Measurements from ENCODE around the gene MRPL49. TPM values are rescaled to one million over a fixed set of nuclear protein-coding genes. Genes with fewer than 3 reads are reported as not detected.

The MRPL49 gene
- total and polyA plus RNA-seq, 9 of the 15 experiments (the other 6 are each of a cell fraction or from before 2014, with no cell fraction given), result 74.3 to 132 (median 91.2) TPM

DNA sequence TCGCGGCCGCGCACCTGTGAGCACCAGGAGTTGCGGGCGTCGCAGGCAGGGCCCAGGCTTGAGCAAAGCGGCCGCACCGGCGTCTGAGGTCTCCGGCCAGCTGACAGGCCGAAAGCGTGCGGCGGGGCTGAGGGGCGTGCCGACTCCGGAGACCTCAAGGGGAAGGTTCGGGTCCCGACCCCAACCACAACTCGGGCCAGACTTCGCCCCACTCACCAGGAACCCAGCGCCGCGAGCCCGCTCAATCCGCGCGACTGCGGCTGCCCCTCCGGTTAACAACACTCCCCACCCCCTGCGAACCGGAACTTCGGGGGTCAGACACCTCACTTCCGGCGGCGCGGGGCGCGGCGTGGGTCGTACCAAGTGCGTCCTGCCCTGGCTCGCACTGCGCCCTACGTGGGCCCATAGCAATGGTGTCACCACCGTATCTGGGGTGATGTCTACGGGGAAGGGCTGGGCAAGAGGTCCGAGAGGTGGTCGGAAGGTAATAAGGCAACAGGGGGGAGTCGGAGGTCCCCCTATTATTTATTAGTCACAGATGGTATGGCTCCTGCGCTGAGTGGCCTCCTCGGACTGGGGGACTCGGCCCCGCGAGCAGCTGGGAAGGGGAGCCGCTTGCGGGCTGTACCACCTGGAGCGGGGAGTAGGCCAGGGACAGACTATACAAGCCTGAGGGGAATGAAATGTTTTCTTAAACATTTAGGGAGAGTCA lies 12.3 kb downstream of the MRPL49 start, which contains the start of gene SYVN1 (continued):
- TF ChIP-seq PTTG1 (tag; IDR thresholded peaks at IDR 0.05; ENCODE audit: low read depth), result no peak
- TF ChIP-seq, protein P1, sequence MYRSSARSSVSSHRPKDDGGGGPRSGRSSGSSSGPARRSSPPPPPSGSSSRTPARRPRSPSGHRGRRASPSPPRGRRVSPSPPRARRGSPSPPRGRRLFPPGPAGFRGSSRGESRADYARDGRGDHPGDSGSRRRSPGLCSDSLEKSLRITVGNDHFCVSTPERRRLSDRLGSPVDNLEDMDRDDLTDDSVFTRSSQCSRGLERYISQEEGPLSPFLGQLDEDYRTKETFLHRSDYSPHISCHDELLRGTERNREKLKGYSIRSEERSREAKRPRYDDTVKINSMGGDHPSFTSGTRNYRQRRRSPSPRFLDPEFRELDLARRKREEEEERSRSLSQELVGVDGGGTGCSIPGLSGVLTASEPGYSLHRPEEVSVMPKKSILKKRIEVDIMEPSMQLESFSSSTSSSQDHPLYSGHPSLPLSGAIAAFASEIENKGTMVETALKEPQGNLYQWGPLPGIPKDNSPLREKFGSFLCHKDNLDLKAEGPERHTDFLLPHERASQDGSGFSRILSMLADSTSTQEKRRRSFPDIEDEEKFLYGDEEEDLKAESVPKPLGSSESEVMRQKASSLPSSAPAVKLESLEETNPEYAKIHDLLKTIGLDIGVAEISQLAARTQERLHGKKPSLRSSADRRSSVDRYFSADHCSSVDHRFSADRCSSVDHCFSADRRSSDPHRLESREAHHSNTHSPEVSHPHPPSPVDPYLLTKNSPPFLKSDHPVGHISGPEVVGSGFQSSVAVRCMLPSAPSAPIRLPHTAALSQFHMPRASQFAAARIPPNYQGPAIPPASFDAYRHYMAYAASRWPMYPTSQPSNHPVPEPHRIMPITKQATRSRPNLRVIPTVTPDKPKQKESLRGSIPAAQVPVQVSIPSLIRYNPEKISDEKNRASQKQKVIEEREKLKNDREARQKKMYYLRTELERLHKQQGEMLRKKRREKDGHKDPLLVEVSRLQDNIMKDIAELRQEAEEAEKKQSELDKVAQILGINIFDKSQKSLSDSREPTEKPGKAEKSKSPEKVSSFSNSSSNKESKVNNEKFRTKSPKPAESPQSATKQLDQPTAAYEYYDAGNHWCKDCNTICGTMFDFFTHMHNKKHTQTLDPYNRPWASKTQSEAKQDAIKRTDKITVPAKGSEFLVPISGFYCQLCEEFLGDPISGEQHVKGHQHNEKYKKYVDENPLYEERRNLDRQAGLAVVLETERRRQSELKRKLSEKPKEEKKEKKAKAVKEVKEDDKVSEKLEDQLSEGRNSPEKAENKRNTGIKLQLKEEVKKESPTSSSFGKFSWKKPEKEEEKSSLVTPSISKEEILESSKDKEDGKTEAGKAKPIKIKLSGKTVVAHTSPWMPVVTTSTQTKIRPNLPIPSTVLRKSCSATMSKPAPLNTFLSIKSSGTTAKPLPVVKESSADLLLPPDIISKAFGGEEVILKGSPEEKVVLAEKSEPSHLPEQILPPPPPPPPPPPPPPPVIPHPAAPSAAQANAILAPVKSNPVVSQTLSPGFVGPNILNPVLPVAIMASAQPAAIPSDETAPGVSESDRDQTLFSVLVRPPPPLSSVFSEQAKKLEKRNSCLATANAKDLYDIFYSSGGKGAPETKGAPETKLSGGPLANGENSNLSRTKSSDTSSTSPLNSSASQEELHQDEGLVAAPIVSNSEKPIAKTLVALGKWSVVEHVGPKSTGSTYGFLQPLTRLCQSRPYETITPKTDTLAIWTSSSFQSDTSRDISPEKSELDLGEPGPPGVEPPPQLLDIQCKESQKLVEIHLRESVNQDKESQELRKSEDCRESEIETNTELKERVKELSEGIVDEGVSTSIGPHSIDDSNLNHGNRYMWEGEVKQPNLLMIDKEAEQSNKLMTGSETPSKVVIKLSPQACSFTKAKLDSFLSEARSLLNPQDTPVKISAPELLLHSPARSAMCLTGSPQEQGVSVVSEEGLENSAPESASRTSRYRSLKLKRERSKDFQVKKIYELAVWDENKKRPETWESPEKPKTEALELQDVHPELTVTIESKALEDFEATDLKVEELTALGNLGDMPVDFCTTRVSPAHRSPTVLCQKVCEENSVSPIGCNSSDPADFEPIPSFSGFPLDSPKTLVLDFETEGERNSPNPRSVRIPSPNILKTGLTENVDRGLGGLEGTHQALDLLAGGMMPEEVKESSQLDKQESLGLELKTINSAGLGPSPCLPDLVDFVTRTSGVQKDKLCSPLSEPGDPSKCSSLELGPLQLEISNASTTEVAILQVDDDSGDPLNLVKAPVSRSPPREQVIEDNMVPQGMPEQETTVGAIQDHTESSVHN (IDR thresholded peaks at IDR 0.05; ENCODE audit: borderline replicate concordance in 1 of 2, low read depth in 1 of 2), result no peak
- TF ChIP-seq ZNF77 (CRISPR knock-in tag; IDR thresholded peaks at IDR 0.05), result no peak
- TF ChIP-seq, protein P2, sequence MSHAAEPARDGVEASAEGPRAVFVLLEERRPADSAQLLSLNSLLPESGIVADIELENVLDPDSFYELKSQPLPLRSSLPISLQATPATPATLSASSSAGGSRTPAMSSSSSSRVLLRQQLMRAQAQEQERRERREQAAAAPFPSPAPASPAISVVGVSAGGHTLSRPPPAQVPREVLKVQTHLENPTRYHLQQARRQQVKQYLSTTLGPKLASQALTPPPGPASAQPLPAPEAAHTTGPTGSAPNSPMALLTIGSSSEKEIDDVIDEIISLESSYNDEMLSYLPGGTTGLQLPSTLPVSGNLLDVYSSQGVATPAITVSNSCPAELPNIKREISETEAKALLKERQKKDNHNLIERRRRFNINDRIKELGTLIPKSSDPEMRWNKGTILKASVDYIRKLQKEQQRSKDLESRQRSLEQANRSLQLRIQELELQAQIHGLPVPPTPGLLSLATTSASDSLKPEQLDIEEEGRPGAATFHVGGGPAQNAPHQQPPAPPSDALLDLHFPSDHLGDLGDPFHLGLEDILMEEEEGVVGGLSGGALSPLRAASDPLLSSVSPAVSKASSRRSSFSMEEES (CRISPR knock-in tag; IDR thresholded peaks at IDR 0.05), result no peak
- TF ChIP-seq, protein P3, sequence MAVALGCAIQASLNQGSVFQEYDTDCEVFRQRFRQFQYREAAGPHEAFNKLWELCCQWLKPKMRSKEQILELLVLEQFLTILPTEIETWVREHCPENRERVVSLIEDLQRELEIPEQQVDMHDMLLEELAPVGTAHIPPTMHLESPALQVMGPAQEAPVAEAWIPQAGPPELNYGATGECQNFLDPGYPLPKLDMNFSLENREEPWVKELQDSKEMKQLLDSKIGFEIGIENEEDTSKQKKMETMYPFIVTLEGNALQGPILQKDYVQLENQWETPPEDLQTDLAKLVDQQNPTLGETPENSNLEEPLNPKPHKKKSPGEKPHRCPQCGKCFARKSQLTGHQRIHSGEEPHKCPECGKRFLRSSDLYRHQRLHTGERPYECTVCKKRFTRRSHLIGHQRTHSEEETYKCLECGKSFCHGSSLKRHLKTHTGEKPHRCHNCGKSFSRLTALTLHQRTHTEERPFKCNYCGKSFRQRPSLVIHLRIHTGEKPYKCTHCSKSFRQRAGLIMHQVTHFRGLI (CRISPR knock-in tag; IDR thresholded peaks at IDR 0.05), result no peak
- TF ChIP-seq ZNF134 (CRISPR knock-in tag; conservative IDR thresholded peaks at IDR 0.05), result no peak
- TF ChIP-seq, protein P4, sequence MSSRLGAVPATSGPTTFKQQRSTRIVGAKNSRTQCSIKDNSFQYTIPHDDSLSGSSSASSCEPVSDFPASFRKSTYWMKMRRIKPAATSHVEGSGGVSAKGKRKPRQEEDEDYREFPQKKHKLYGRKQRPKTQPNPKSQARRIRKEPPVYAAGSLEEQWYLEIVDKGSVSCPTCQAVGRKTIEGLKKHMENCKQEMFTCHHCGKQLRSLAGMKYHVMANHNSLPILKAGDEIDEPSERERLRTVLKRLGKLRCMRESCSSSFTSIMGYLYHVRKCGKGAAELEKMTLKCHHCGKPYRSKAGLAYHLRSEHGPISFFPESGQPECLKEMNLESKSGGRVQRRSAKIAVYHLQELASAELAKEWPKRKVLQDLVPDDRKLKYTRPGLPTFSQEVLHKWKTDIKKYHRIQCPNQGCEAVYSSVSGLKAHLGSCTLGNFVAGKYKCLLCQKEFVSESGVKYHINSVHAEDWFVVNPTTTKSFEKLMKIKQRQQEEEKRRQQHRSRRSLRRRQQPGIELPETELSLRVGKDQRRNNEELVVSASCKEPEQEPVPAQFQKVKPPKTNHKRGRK (tag; IDR thresholded peaks at IDR 0.05), result no peak
- TF ChIP-seq, protein P5, sequence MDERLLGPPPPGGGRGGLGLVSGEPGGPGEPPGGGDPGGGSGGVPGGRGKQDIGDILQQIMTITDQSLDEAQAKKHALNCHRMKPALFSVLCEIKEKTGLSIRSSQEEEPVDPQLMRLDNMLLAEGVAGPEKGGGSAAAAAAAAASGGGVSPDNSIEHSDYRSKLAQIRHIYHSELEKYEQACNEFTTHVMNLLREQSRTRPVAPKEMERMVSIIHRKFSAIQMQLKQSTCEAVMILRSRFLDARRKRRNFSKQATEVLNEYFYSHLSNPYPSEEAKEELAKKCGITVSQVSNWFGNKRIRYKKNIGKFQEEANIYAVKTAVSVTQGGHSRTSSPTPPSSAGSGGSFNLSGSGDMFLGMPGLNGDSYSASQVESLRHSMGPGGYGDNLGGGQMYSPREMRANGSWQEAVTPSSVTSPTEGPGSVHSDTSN (CRISPR knock-in tag; IDR thresholded peaks at IDR 0.05; ENCODE audit: low read depth), result no peak
- TF ChIP-seq, protein P5 (tag; conservative IDR thresholded peaks at IDR 0.05; ENCODE audit: low read depth), result no peak
- TF ChIP-seq CEBPB (tag; IDR thresholded peaks at IDR 0.05), result no peak
